ENCODE results near the gene CD3D. TPM values are rescaled to one million over a fixed set of nuclear protein-coding genes. Genes with fewer than 3 reads are reported as not detected.

Gene CD3D
- total RNA-seq: not detected in 2 replicates
- not detected in 2 replicates for polyA plus RNA-seq
- polyA plus RNA-seq (2011; cell fraction: cytosol; rRNA removed): not detected in 2 replicates
- not detected in 2 replicates for polyA plus RNA-seq (2011; cell fraction: nucleus; rRNA removed)
- not detected in 2 replicates for polyA plus RNA-seq (2012)
- polyA minus RNA-seq: 2.2 and 3.0 TPM in 2 replicates
- not detected for polyA minus RNA-seq (2011; cell fraction: cytosol; rRNA and poly(A)+ RNA removed)
- polyA minus RNA-seq (2011; cell fraction: nucleus; rRNA and poly(A)+ RNA removed): not detected in 2 replicates
- not detected for Bru-seq, nascent RNA
- BruChase-seq, experiment 1, labeled RNA remaining after a 6-hour chase: not detected
- BruChase-seq, experiment 2, labeled RNA remaining after a 2-hour chase: not detected
- long read RNA-seq: 0 reads

DNA sequence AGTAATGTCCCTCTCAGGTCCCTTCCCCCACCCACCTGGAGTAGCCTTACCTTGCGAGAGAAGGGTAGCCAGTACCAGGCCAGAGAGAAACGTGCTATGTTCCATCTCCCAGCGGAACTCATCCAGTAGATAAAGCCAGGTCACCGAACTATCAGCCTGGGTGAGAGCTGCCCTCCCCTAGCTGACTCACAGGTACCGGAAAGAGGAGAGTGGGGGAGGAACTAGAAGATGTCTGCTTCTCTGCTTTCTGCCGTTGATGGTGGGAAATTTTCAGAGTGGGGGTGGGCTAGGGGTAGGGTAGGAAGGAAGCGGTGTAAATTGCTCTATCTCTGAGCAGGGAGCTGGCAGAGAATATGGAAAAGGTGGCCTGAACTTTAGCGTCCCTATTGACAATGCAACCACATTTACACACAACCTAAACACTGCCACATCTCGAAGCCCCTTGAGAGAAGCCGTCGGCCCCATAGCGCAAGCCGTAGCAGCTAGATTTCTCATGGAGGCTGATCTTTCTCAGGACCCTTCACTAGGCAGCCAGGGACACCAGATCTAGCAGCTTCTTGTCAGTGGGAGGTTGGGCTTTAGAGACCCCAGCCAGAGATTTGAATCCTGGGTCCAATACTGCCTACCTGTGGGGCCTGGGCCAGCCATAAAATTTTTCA, at the start of gene CD3D:
Gene CD3D (minus strand): TSS at position 203 of the 659 bp plus-strand sequence. CDS start 98 bp downstream, at position 105.
- H3K9ac ChIP-seq (replicated peaks; ENCODE audit: extremely low read depth, insufficient read depth, low read length): no peak within 1 kb of the TSS
- DNase-seq (ENCODE audit: low read depth, low spot score) (no peak), FAIRE-seq (no peak)
- H3K9me3 ChIP-seq (replicated peaks; ENCODE audit: control insufficient read depth, insufficient read depth, low read length): no peaks in the 10 kb centered on the region
- TF ChIP-seq, protein P1, sequence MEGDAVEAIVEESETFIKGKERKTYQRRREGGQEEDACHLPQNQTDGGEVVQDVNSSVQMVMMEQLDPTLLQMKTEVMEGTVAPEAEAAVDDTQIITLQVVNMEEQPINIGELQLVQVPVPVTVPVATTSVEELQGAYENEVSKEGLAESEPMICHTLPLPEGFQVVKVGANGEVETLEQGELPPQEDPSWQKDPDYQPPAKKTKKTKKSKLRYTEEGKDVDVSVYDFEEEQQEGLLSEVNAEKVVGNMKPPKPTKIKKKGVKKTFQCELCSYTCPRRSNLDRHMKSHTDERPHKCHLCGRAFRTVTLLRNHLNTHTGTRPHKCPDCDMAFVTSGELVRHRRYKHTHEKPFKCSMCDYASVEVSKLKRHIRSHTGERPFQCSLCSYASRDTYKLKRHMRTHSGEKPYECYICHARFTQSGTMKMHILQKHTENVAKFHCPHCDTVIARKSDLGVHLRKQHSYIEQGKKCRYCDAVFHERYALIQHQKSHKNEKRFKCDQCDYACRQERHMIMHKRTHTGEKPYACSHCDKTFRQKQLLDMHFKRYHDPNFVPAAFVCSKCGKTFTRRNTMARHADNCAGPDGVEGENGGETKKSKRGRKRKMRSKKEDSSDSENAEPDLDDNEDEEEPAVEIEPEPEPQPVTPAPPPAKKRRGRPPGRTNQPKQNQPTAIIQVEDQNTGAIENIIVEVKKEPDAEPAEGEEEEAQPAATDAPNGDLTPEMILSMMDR (IDR thresholded peaks at IDR 0.05; ENCODE audit: extremely low read depth in 1 of 2, insufficient read depth in 1 of 2, low read depth in 1 of 2, low read length in 2 of 2): no peak
- TF ChIP-seq, protein P2, sequence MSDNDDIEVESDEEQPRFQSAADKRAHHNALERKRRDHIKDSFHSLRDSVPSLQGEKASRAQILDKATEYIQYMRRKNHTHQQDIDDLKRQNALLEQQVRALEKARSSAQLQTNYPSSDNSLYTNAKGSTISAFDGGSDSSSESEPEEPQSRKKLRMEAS (IDR thresholded peaks at IDR 0.05; ENCODE audit: insufficient read depth, insufficient read length): no peak
- TF ChIP-seq FOS (IDR thresholded peaks at IDR 0.05; ENCODE audit: borderline replicate concordance, insufficient read depth, low read length) (no peak), MYC (IDR thresholded peaks at IDR 0.05; ENCODE audit: low read depth, low read length) (no peak), EZH2 (IDR thresholded peaks at IDR 0.05; ENCODE audit: borderline replicate concordance, low read depth, low read length, severe bottlenecking) (no peak), POLR2AphosphoS5 (IDR thresholded peaks at IDR 0.05; ENCODE audit: insufficient read depth, low read depth, low read length) (no peak), GATA2 (IDR thresholded peaks at IDR 0.05; ENCODE audit: insufficient read depth, insufficient read length, low read depth, low read length) (no peak), JUN (IDR thresholded peaks at IDR 0.05; ENCODE audit: borderline replicate concordance, insufficient read depth, insufficient read length, low read depth) (no peak), POLR2A (IDR thresholded peaks at IDR 0.05; ENCODE audit: low read depth, low read length) (no peak)
- no peaks in the 10 kb centered on the region for H3K36me3 ChIP-seq (ENCODE audit: control insufficient read depth in 2 of 2, extremely low read depth in 1 of 2, insufficient read depth in 2 of 2, low read length in 2 of 2)
- CTCF ChIA-PET: interaction anchor here (1.3 to 1.8 kb wide), 2 partner anchors 47 to 144 kb away, joined by 4 to 6 read pairs; no protein-coding TSS in a partner anchor
- H3K27me3 ChIP-seq (ENCODE audit: control insufficient read depth in 2 of 2, insufficient read depth in 2 of 2, low read length in 2 of 2): peaks cover 7 to 20% of the 10 kb centered on the region in 2 experiments
- H3K4me2 ChIP-seq (ENCODE audit: insufficient read depth, low read length): no peak within 1 kb of the TSS
- no peaks in the 10 kb centered on the region for H3K79me2 ChIP-seq (ENCODE audit: control insufficient read depth, insufficient read depth, low read length)
- dilution Hi-C loops (cut with MboI; ENCODE audit: extremely low pct_ligation_motif_present, low sequenced_read_pairs): no loop called here
- POLR2A ChIA-PET: no interaction called here
- H3K4me1 ChIP-seq (ENCODE audit: control insufficient read depth, extremely low read depth, insufficient read depth, low read length): no peaks in the 10 kb centered on the region
- H3K4me3 ChIP-seq (replicated peaks in 1 of 3; ENCODE audit: insufficient read depth in 1 of 3, low read depth in 1 of 3, low read length in 3 of 3): no peak within 1 kb of the TSS
- intact Hi-C loops (cut with micrococcal nuclease): no loop called here
- no peak within 1 kb of the TSS for H3K27ac ChIP-seq (ENCODE audit: insufficient read depth, low read depth, low read length)
- H2AFZ ChIP-seq (ENCODE audit: low read depth, low read length): no peak within 1 kb of the TSS
- H4K20me1 ChIP-seq (replicated peaks; ENCODE audit: control insufficient read depth, extremely low read depth, insufficient read depth, low read length): no peaks in the 10 kb centered on the region
- H3K9me1 ChIP-seq (replicated peaks; ENCODE audit: control insufficient read depth, extremely low read depth, insufficient read depth, low read length): no peaks in the 10 kb centered on the region
- no TSS peak for BruUV-seq (replicated peaks)
